Muscle of leg (tissue), 11 donors: ENCODE results near the gene ZDHHC13. TPM values are rescaled to one million over a fixed set of nuclear protein-coding genes. Genes with fewer than 3 reads are reported as not detected.

Experiments
- DNase-seq: peaks from one replicate; pipeline ENCODE4 v3.0.0; 2013
- H3K27ac ChIP-seq: one replicate; pipeline ENCODE4 v1.5.1; 2013; ENCODE audit warnings: mild to moderate bottlenecking, low read length, control low read depth
- H3K27me3 ChIP-seq: one replicate; pipeline ENCODE4 v1.6.1; 2013; ENCODE audit warnings: low read length; ENCODE audit not compliant: control insufficient read depth, insufficient read depth
- H3K36me3 ChIP-seq: one replicate; pipeline ENCODE4 v1.6.1; 2013; ENCODE audit warnings: low read length; ENCODE audit not compliant: control insufficient read depth, insufficient read depth
- H3K4me1 ChIP-seq: one replicate; pipeline ENCODE4 v1.6.1; 2013; ENCODE audit warnings: low read length; ENCODE audit not compliant: control insufficient read depth, insufficient read depth
- H3K4me3 ChIP-seq: one replicate; pipeline ENCODE4 v1.5.1; 2013; ENCODE audit warnings: low read length, control low read depth
- H3K9me3 ChIP-seq: replicated peaks from 2 replicates; pipeline ENCODE4 v1.6.1; 2013; ENCODE audit warnings: low read depth, low read length; ENCODE audit not compliant: control insufficient read depth
- WGBS: methylation state at CpG from one replicate; pipeline ENCODE4 v1.1.5; 2013; ENCODE audit warnings: missing lambda C conversion rate; ENCODE audit not compliant: insufficient coverage; 5-methylcytosine and 5-hydroxymethylcytosine counted together
- polyA plus RNA-seq, 8 donors: library from polyadenylated mRNA; unstranded; fragments of 120-200 nt; gene quantifications; one replicate each; pipeline versions ENCODE4 v1.2.1 to v1.2.3, GENCODE V29; 2013; ENCODE audit warnings: inconsistent platforms in 1 of 8, low replicate concordance in 1 of 8; ENCODE audit not compliant: insufficient read length in 8 of 8, insufficient read depth in 1 of 8
- total RNA-seq: library from RNA; stranded (reverse); fragments of 120-200 nt; gene quantifications from one replicate; pipeline ENCODE4 v1.2.4, GENCODE V29; 2013

The ZDHHC13 gene
- total and polyA plus RNA-seq, 9 donors = 5.9 to 8.1 (median 7.0) TPM

DNA sequence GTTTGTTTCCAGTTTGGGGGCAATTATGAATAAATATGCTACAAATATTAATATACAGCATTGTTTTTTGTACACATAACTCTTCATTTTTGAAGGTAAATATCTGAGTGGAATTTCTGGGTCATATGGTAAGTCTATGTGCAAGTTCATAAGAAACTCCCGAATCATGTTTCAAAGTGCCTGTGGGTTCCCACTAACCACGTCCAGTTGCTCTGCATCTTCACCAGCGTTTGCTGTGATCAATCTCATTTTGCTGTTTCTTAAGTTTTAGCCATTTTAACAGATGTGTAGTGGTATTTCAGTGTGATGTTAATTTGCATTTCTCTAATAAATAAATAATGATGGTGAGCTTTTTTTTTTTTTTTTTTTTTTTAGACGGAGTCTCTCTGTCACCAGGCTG, 99.1 kb downstream of the ZDHHC13 start:
- no CpG with 5 or more reads among the region's 4 CpGs for WGBS
- DNase-seq = no peak
- Histone ChIP-seq H3K9me3 (no peaks in the 10 kb centered on the region), H3K4me1 (peaks cover 17% of the 10 kb centered on the region), H3K36me3 (no peaks in the 10 kb centered on the region), H3K27ac (no peak overlapping the region), H3K4me3 (no peak overlapping the region), H3K27me3 (no peaks in the 10 kb centered on the region)

DNA sequence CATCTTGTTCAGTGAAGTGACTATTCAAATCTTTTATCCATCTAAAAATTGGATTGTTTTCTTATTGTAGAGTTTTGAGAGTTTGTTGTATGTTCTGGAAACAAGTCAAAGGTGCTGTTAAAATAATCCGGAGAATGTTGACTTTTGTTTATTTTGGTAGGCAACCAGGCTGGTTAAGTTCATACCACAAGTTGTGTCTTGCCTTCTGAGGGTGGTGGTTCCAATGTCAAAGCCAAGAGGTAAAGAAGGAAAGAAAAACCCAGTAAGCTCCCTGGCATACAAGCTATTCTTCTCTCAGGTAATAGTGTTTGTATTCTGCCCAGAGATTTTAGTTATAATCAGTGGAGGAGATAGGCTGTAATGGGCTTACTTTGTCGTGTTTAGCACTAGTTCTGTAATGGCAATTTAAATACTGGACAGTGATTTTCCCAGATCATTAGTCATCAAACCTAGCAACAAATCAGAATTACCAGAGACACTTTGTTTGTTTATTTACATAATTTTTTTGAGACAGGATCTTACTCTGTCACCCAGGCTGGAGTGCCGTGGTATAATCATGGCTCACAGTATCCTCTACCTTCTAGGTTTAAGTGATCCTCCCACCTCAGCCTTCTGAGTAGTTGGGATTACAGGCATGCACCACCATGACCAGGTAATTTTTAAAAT, 99.9 kb downstream of the ZDHHC13 start:
- Histone ChIP-seq H3K4me3 (no peak overlapping the region), H3K27ac (no peak overlapping the region), H3K4me1 (peaks cover 20% of the 10 kb centered on the region), H3K36me3 (no peaks in the 10 kb centered on the region), H3K9me3 (no peaks in the 10 kb centered on the region), H3K27me3 (no peaks in the 10 kb centered on the region)
- DNase-seq = no peak
- WGBS = 88% methylated on average over 1 of the region's 3 CpGs

- peak overlapping the region; percentile 0 for H3K4me3 ChIP-seq
- H3K27me3 ChIP-seq = no peaks in the 10 kb centered on the region
- H3K36me3 ChIP-seq = peaks cover 4% of the 10 kb centered on the region
- H3K9me3 ChIP-seq = peaks cover 3% of the 10 kb centered on the region
- H3K4me1 ChIP-seq = peaks cover 20% of the 10 kb centered on the region
- 65% methylated on average over 2 of the region's 3 CpGs for WGBS
- peak; percentile 40 for DNase-seq
- H3K27ac ChIP-seq = peak overlapping the region; percentile 94
These were observed 101.2 kb downstream of the ZDHHC13 start for GRCh38 chr11:19218216-19218615.

GRCh38 chr11:19218786-19219460, 102.0 kb downstream of the ZDHHC13 start:
- 72% methylated on average over 9 of the region's 15 CpGs for WGBS
- H3K27me3 ChIP-seq = no peaks in the 10 kb centered on the region
- peak overlapping the region; percentile 94 for H3K27ac ChIP-seq
- DNase-seq = peak; percentile 92
- peaks cover 20% of the 10 kb centered on the region for H3K4me1 ChIP-seq
- H3K36me3 ChIP-seq = peaks cover 10% of the 10 kb centered on the region
- H3K9me3 ChIP-seq = peaks cover 3% of the 10 kb centered on the region
- peak overlapping the region; percentile 0 for H3K4me3 ChIP-seq

GRCh38 chr11:19220903-19221724, 104.1 kb downstream of the ZDHHC13 start:
- H3K4me1 ChIP-seq = peaks cover 22% of the 10 kb centered on the region

DNA sequence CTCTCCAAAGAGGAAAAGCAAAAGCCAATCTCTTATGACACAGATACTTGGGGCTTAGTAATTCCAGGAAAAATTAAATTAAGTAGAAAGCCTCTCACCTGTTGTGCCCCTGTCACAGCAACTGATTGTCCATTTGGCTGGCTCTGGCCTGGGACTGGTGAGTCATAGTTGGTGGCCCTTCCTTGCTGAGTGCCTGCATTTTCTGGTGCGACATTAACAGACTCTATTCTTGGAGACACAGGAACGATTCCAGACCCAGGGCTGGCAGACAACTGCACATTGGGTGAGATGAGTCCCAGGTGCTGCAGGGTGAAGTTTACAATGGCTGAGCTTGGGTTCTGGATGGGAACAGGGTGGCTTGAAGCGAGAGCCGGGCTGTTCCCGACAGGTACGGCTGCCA, 108.2 kb downstream of the ZDHHC13 start:
- peaks cover 34% of the 10 kb centered on the region for H3K36me3 ChIP-seq
- 56% methylated on average over 6 of the region's 6 CpGs for WGBS
- no peak for DNase-seq
- H3K9me3 ChIP-seq = peaks cover 3% of the 10 kb centered on the region
- H3K27me3 ChIP-seq = no peaks in the 10 kb centered on the region
- H3K4me3 ChIP-seq = no peak overlapping the region
- peaks cover 14% of the 10 kb centered on the region for H3K4me1 ChIP-seq
- H3K27ac ChIP-seq = no peak overlapping the region

More at GRCh38 chr11:19220903-19221724, 104.1 kb downstream of the ZDHHC13 start:
- no peaks in the 10 kb centered on the region for H3K27me3 ChIP-seq
- H3K4me3 ChIP-seq = no peak overlapping the region
- H3K36me3 ChIP-seq = peaks cover 23% of the 10 kb centered on the region
- peak overlapping the region; percentile 38 for H3K27ac ChIP-seq
- 61% methylated on average over 2 of the region's 3 CpGs for WGBS
- DNase-seq = no peak
- peaks cover 3% of the 10 kb centered on the region for H3K9me3 ChIP-seq

DNA sequence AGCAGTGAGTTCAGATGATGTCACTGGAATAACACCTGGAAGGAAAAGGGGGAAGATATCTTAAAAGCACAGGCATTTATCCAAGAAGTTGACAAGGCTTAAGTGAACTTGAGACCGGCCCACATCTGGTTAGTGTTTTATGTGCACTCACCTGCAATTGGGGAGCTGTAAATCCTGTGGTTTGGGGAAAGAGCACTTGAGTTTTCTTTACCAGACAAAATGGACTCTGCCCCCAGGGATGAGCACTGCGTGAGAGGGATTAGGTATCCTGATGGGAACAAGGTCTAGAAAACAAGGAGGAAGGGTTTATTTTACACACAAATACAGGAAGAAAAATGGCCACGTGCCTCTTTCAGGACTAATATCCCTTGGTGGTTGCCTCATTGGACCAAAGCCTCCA, 108.6 kb downstream of the ZDHHC13 start:
- H3K4me1 ChIP-seq = peaks cover 14% of the 10 kb centered on the region
- H3K36me3 ChIP-seq = peaks cover 36% of the 10 kb centered on the region
- no peak for DNase-seq
- peaks cover 3% of the 10 kb centered on the region for H3K9me3 ChIP-seq
- no peak overlapping the region for H3K27ac ChIP-seq
- WGBS = 33% methylated on average over 1 of the region's 3 CpGs
- H3K27me3 ChIP-seq = no peaks in the 10 kb centered on the region
- no peak overlapping the region for H3K4me3 ChIP-seq

Other genes with a start within 250 kb of the ZDHHC13 start
- not detected for gene MRGPRX1, start 177.8 kb upstream of the ZDHHC13 start, total RNA-seq
- not detected for gene MRGPRX1, start 177.8 kb upstream of the ZDHHC13 start, polyA plus RNA-seq
- gene MRGPRX2, start 56.5 kb upstream of the ZDHHC13 start, total RNA-seq = not detected
- not detected for gene MRGPRX2, start 56.5 kb upstream of the ZDHHC13 start, polyA plus RNA-seq
- 570 TPM for gene CSRP3, start 84.8 kb downstream of the ZDHHC13 start, total RNA-seq
- 100 to 1,000 TPM; 412 to 714 (median 619) TPM for gene CSRP3, start 84.8 kb downstream of the ZDHHC13 start, polyA plus RNA-seq
- gene E2F8, start 123.8 kb downstream of the ZDHHC13 start, total RNA-seq = 9.0 TPM
- 10 to 100 TPM; 15.9 to 26.5 (median 19.5) TPM for gene E2F8, start 123.8 kb downstream of the ZDHHC13 start, polyA plus RNA-seq